Kidney epithelial cell (primary cell): ENCODE results near the gene FMN2. TPM values are rescaled to one million over a fixed set of nuclear protein-coding genes. Genes with fewer than 3 reads are reported as not detected.

Experiments
- DNase-seq: peaks from one replicate; pipeline ENCODE4 v3.0.0-alpha.2; 2010; ENCODE audit warnings: low read depth
- H3K27me3 ChIP-seq: 2 replicates; pipeline ENCODE4 v1.6.0; 2011; ENCODE audit warnings: low read length; ENCODE audit not compliant: control insufficient read depth, insufficient read depth
- H3K36me3 ChIP-seq: 2 replicates; pipeline ENCODE4 v1.5.1; 2011; ENCODE audit warnings: low read length; ENCODE audit not compliant: control insufficient read depth, insufficient read depth
- H3K4me3 ChIP-seq: 2 replicates; pipeline ENCODE4 v1.5.1; 2011; ENCODE audit warnings: low read depth, mild to moderate bottlenecking, control low read depth, low read length
- total RNA-seq: library from RNA; depleted of rRNA; stranded (reverse); fragments of >200 nt; gene quantifications from 2 replicates; pipeline ENCODE4 v1.2.3, GENCODE V29; 2015
- TF ChIP-seq, protein P1 (sequence below): IDR thresholded peaks from 2 replicates; pipeline ENCODE4 v1.5.1; 2011; ENCODE audit warnings: mild to moderate bottlenecking, moderate library complexity, low read length, control low read depth, inconsistent platforms; ENCODE audit not compliant: insufficient read depth, poor library complexity, severe bottlenecking

The FMN2 gene
- total RNA-seq, 1 donor from 2014 or later = 0.33 TPM

DNA sequence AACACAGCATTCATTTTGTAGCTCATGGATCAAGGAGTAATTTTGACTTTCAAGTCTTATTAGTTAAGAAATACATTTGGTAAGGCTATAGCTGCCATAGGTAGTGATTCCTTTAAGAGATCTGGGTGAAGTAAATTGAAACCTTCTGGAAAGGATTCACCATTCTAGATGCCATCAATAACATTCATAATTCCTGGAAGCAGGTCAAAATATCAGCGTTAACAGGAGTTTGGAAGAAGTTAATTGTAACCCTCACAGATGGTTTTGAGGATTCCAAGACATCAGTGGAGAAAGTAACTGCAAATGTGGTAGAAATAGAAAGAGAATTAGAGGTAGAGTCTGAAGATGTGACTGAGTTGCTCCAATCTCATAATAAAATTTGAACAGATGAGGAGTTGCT is 303.7 kb downstream of the FMN2 start:
- TF ChIP-seq, protein P1, sequence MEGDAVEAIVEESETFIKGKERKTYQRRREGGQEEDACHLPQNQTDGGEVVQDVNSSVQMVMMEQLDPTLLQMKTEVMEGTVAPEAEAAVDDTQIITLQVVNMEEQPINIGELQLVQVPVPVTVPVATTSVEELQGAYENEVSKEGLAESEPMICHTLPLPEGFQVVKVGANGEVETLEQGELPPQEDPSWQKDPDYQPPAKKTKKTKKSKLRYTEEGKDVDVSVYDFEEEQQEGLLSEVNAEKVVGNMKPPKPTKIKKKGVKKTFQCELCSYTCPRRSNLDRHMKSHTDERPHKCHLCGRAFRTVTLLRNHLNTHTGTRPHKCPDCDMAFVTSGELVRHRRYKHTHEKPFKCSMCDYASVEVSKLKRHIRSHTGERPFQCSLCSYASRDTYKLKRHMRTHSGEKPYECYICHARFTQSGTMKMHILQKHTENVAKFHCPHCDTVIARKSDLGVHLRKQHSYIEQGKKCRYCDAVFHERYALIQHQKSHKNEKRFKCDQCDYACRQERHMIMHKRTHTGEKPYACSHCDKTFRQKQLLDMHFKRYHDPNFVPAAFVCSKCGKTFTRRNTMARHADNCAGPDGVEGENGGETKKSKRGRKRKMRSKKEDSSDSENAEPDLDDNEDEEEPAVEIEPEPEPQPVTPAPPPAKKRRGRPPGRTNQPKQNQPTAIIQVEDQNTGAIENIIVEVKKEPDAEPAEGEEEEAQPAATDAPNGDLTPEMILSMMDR = no peak
- no peak overlapping the region for H3K4me3 ChIP-seq
- no peak for DNase-seq
- no peaks in the 10 kb centered on the region for H3K27me3 ChIP-seq
- no peaks in the 10 kb centered on the region for H3K36me3 ChIP-seq

DNA sequence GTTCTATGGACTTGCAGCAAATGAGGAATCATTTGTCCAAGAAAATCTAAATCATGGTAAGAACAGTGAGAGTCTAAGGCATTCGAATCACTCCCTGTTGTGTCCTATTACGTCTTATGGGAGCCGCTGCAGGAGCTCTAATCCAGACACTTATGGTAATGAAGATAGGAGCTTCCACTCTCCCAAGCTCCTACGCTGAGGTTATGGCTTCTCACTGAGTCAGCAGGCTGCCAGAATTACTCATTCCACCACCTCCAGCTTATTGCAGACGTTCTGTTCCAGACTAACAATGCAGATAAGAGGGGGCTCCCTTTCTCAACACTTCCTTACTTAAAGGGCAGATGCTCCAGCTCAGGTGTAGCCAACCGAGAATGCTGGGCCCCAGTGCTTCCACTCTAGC is 307.7 kb downstream of the FMN2 start:
- Histone ChIP-seq H3K36me3 (no peaks in the 10 kb centered on the region), H3K4me3 (no peak overlapping the region), H3K27me3 (no peaks in the 10 kb centered on the region)
- TF ChIP-seq, protein P1 = no peak
- DNase-seq = peak; percentile 68

DNA sequence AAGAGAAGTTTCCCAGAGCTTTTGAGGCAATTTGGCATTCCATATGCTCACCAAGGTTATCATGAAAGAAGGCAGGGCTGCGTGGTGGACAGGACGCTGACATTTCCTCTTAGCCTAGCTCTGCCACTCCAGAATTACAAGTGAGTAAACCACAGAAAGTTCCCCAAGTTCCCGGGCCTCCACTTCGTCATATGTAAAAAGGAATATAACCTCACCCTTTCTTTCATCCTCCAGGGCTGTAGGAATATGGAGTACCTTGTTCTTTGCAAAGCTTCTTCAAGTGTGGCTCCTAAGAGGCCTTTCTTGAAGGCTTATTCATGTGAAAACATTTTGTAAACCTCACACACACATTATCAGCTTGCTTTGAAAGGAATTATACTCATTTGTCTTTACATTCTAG is 310.0 kb downstream of the FMN2 start:
- H3K27me3 ChIP-seq = no peaks in the 10 kb centered on the region

GRCh38 chr1:240402326-240402725 is 310.6 kb downstream of the FMN2 start:
- Histone ChIP-seq H3K4me3 (no peak overlapping the region), H3K27me3 (no peaks in the 10 kb centered on the region), H3K36me3 (no peaks in the 10 kb centered on the region)
- no peak for DNase-seq
- TF ChIP-seq, protein P1 = no peak

More for the DNA sequence above, 310.0 kb downstream of the FMN2 start:
- Histone ChIP-seq H3K4me3 (no peak overlapping the region), H3K36me3 (no peaks in the 10 kb centered on the region)
- no peak for DNase-seq
- TF ChIP-seq, protein P1 = no peak

DNA sequence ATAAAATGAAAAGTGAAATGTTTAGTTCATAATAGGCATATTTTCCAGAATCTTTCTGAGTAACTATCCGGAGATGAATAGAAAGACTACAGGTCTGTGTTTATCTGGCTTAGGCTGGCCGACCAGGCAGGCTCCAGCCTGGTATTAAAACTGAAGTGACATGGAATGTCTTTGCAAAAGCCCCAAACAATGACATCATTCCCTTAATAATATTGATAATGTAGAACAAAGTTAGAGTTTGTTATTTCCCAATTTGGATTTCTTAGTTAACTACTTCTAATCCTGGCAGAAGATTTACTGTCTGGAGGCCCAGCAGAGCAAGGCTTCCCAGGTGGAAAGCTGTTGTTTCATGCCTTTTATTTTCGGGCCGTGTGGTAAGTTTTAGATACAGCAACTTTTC is 312.6 kb downstream of the FMN2 start:
- DNase-seq = no peak
- H3K27me3 ChIP-seq = no peaks in the 10 kb centered on the region
- no peaks in the 10 kb centered on the region for H3K36me3 ChIP-seq
- no peak overlapping the region for H3K4me3 ChIP-seq
- TF ChIP-seq, protein P1 = no peak

DNA sequence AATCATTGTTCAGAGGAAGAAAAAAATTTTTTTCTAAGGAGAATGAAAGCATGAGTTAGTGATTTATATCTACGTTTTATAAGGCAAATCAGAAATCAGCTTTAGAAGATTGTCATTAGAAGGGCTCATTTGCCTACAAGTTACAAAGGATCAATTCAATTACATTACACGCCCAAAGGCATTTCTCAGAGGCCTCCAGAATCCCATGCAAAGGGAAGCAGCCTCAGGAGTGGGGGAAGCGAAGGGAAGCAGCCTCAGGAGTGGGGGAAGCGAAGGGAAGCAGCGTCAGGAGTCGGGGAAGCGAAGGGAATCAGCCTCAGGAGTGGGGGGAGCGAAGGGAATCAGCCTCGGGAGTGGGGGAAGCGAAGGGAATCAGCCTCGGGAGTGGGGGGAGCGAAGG is 314.1 kb downstream of the FMN2 start:
- H3K27me3 ChIP-seq = no peaks in the 10 kb centered on the region
- no peak for DNase-seq
- no peak overlapping the region for H3K4me3 ChIP-seq
- TF ChIP-seq, protein P1 = no peak
- H3K36me3 ChIP-seq = no peaks in the 10 kb centered on the region
